DND-41 (cell line): ENCODE data around the gene PDZRN3.

Experiments used
- ATAC-seq: fragments of 200-7000 bp; cut with Tn5 transposase; 3 replicates; pipeline ENCODE4 v1.9.1; 2021; ENCODE audit warnings: low read depth; ENCODE audit not compliant: insufficient read depth
- DNase-seq: peaks from one replicate; pipeline ENCODE4 v3.0.0-alpha.2; 2020
- H2AFZ ChIP-seq: 2 replicates; pipeline ENCODE4 v1.6.0; 2012; ENCODE audit warnings: low read depth, low read length
- H3K27ac ChIP-seq: 2 replicates; pipeline ENCODE4 v1.5.1; 2012; ENCODE audit warnings: low read length, inconsistent platforms
- H3K27me3 ChIP-seq: fragments of 200-600 bp; sonication (generic); 2 replicates; pipeline ENCODE4 v1.6.0; 2012; ENCODE audit warnings: low read length, mild to moderate bottlenecking, inconsistent platforms; ENCODE audit not compliant: insufficient read depth, poor library complexity
- H3K36me3 ChIP-seq: 2 replicates; pipeline ENCODE4 v1.5.1; 2012; ENCODE audit warnings: low read length, inconsistent platforms; ENCODE audit not compliant: insufficient read depth
- H3K4me1 ChIP-seq: 2 replicates; pipeline ENCODE4 v1.5.1; 2012; ENCODE audit warnings: mild to moderate bottlenecking, low read length; ENCODE audit not compliant: insufficient read depth
- H3K4me2 ChIP-seq: 2 replicates; pipeline ENCODE4 v1.6.0; 2012; ENCODE audit warnings: mild to moderate bottlenecking, moderate library complexity, low read length, inconsistent platforms; ENCODE audit not compliant: insufficient read depth
- H3K4me3 ChIP-seq, 2 experiments: fragments of 200-600 bp in 1 of 2; shearing (Covaris generic) in 1 of 2; 2 replicates each; pipeline ENCODE4 v1.5.1; 2012 to 2016; ENCODE audit warnings: inconsistent platforms in 2 of 2, low read length in 2 of 2, mild to moderate bottlenecking in 2 of 2, low read depth in 1 of 2, moderate library complexity in 1 of 2
- H3K79me2 ChIP-seq: 2 replicates; pipeline ENCODE4 v1.6.0; 2012; ENCODE audit warnings: low read length, inconsistent platforms; ENCODE audit not compliant: insufficient read depth
- H3K9ac ChIP-seq: 2 replicates; pipeline ENCODE4 v1.6.0; 2012; ENCODE audit warnings: low read depth, mild to moderate bottlenecking, inconsistent platforms, low read length, moderate library complexity
- H3K9me3 ChIP-seq: 2 replicates; pipeline ENCODE4 v1.5.1; 2012; ENCODE audit warnings: low read length, moderate library complexity, mild to moderate bottlenecking, inconsistent platforms; ENCODE audit not compliant: insufficient read depth, severe bottlenecking
- H4K20me1 ChIP-seq: 2 replicates; pipeline ENCODE4 v1.6.0; 2012; ENCODE audit warnings: low read length; ENCODE audit not compliant: insufficient read depth
- EZH2 ChIP-seq: IDR thresholded peaks from 3 replicates; pipeline ENCODE4 v1.6.1; 2012; ENCODE audit warnings: borderline replicate concordance, low read depth, mild to moderate bottlenecking, moderate library complexity, low read length, inconsistent platforms; ENCODE audit not compliant: severe bottlenecking
- TF ChIP-seq, protein P1 (sequence below): IDR thresholded peaks from 2 replicates; pipeline ENCODE4 v1.5.1; 2012; ENCODE audit warnings: borderline replicate concordance, low read length, moderate library complexity, mild to moderate bottlenecking; ENCODE audit not compliant: poor library complexity, severe bottlenecking; ENCODE audit errors: extremely low read depth

Gene PDZRN3

DNA sequence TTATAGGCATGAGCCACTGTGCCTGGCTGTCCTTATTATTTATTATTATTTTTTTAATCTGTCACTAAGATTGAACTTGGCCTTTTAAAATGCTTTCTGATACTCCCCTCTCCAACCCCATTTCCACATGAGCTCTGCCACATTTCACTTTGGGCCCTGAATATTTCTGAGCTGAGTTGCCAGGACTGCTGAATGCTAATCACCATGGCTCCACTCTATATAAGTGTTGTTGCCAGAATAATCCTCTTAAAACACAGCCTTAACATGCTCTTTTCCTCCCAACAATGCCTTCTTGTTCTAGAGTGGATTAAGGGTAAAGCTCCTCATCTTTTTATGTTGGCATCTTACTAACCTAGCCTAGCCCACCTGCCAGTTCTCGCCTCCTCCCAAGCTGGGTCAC, 124.4 kb downstream of the PDZRN3 start:
- Histone ChIP-seq H3K4me1 (no peaks in the 10 kb centered on the region), H3K9ac (no peak overlapping the region), H3K36me3 (no peaks in the 10 kb centered on the region), H3K27ac (no peak overlapping the region), H2AFZ (no peak overlapping the region), H3K9me3 (no peaks in the 10 kb centered on the region), H3K79me2 (no peaks in the 10 kb centered on the region), H3K27me3 (peaks cover 8% of the 10 kb centered on the region), H3K4me3 (no peak overlapping the region), H4K20me1 (no peaks in the 10 kb centered on the region), H3K4me2 (no peak overlapping the region)
- no peak for TF ChIP-seq EZH2
- TF ChIP-seq, protein P1, sequence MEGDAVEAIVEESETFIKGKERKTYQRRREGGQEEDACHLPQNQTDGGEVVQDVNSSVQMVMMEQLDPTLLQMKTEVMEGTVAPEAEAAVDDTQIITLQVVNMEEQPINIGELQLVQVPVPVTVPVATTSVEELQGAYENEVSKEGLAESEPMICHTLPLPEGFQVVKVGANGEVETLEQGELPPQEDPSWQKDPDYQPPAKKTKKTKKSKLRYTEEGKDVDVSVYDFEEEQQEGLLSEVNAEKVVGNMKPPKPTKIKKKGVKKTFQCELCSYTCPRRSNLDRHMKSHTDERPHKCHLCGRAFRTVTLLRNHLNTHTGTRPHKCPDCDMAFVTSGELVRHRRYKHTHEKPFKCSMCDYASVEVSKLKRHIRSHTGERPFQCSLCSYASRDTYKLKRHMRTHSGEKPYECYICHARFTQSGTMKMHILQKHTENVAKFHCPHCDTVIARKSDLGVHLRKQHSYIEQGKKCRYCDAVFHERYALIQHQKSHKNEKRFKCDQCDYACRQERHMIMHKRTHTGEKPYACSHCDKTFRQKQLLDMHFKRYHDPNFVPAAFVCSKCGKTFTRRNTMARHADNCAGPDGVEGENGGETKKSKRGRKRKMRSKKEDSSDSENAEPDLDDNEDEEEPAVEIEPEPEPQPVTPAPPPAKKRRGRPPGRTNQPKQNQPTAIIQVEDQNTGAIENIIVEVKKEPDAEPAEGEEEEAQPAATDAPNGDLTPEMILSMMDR, result no peak
- no peak for ATAC-seq
- no peak for DNase-seq

DNA sequence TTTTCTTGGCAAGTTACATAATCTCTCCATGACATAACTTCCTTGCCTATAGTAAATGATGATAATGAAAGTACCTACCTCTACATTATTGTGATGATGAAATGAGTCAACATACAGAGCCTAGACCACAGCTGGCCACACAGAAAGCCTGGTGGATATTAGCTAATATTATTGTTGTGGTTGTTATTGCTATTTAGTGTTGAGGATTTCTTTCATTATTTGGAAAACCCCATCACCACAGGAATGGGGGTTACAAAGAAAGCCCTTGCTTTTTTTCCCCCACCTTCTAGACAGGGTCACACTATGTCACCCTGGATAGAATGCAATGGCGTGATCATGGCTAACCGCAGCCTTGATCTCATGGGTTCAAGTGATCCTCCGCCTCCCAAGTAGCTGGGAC, 125.0 kb downstream of the PDZRN3 start:
- TF ChIP-seq, protein P1, result no peak
- no peak for TF ChIP-seq EZH2
- no peaks in the 10 kb centered on the region for H3K4me1 ChIP-seq

DNA sequence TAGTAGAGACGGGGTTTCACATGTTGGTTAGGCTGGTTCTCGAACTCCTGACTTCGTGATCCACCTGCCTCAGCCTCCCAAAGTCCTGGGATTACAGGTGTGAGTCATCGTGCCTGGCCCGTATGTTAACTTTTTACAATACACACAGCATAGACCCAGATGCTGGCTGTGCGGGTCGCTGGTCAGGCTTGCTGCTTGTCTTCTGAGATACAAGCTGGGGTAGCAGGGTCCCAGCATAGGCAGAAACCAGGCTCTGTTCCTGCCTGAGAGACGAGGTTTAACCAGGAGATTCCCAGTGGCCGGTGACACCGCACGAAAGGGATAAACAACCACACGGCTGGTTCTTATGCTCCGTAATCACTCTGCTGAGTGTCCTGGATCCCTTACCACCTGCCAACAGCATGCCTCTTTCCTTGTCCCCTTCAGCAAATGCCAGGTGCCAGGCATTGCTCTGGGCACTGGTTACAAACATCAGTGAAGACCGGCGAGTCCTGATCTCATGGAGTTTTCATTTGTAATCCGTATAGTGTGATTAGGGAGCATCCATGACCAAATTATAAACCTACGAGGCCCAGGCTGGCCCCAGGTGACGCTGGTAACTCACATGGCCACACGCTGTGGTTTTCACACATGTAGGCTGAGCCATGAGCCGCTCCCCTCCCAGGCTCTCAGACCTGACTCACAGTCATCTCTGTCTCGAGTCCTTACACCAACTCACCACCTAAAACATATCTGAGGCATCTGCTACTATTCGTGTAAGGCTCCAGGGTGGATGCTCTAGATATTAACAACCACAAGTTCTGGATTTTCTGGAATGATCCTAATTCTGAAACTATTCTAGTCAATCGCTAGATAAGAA, 125.7 kb downstream of the PDZRN3 start:
- TF ChIP-seq EZH2, result no peak
- TF ChIP-seq, protein P1, result no peak
- no peaks in the 10 kb centered on the region for H4K20me1 ChIP-seq
- H3K27me3 ChIP-seq, result peaks cover 8% of the 10 kb centered on the region
- no peak for DNase-seq
- no peak overlapping the region for H3K4me3 ChIP-seq
- no peaks in the 10 kb centered on the region for H3K79me2 ChIP-seq
- no peaks in the 10 kb centered on the region for H3K36me3 ChIP-seq
- no peak overlapping the region for H3K9ac ChIP-seq
- no peak overlapping the region for H3K4me2 ChIP-seq
- H3K27ac ChIP-seq, result no peak overlapping the region
- ATAC-seq, result no peak
- H2AFZ ChIP-seq, result no peak overlapping the region
- H3K4me1 ChIP-seq, result no peaks in the 10 kb centered on the region
- no peaks in the 10 kb centered on the region for H3K9me3 ChIP-seq

More for the DNA sequence above, 125.0 kb downstream of the PDZRN3 start:
- no peaks in the 10 kb centered on the region for H3K36me3 ChIP-seq
- H3K79me2 ChIP-seq, result no peaks in the 10 kb centered on the region
- DNase-seq, result no peak
- no peak for ATAC-seq
- no peak overlapping the region for H3K4me2 ChIP-seq
- H3K9ac ChIP-seq, result no peak overlapping the region
- no peaks in the 10 kb centered on the region for H3K9me3 ChIP-seq
- H3K27ac ChIP-seq, result no peak overlapping the region
- H3K4me3 ChIP-seq, result no peak overlapping the region
- no peaks in the 10 kb centered on the region for H4K20me1 ChIP-seq
- no peak overlapping the region for H2AFZ ChIP-seq
- H3K27me3 ChIP-seq, result peaks cover 8% of the 10 kb centered on the region
